ENCODE measurements around the gene ZHX3.

ZHX3 gene

GRCh38 chr20:41160686-41161085 lies 156.8 kb downstream of the ZHX3 start:
- H3K9me3 ChIP-seq: no peaks in the 10 kb centered on the region
- no peak for DNase-seq (ENCODE audit: low spot score in 2 of 2)
- no peaks in the 10 kb centered on the region for H3K4me1 ChIP-seq
- in situ Hi-C loops (cut with MboI; ENCODE audit: low sequenced_read_pairs): no loop called here
- no peak overlapping the region for H3K4me3 ChIP-seq
- no peaks in the 10 kb centered on the region for H3K27me3 ChIP-seq (ENCODE audit: low read depth)
- peaks cover 43% of the 10 kb centered on the region for H3K36me3 ChIP-seq (replicated peaks)

GRCh38 chr20:41159547-41159946 lies 158.0 kb downstream of the ZHX3 start:
- DNase-seq (ENCODE audit: low spot score in 2 of 2): no peak
- H3K4me1 ChIP-seq: no peaks in the 10 kb centered on the region
- H3K4me3 ChIP-seq: no peak overlapping the region
- no peaks in the 10 kb centered on the region for H3K9me3 ChIP-seq
- H3K36me3 ChIP-seq (replicated peaks): peaks cover 34% of the 10 kb centered on the region
- H3K27me3 ChIP-seq (ENCODE audit: low read depth): no peaks in the 10 kb centered on the region
- in situ Hi-C loops (cut with MboI; ENCODE audit: low sequenced_read_pairs): no loop called here

- H3K9me3 ChIP-seq: no peaks in the 10 kb centered on the region
- H3K4me3 ChIP-seq: no peak overlapping the region
- H3K36me3 ChIP-seq (replicated peaks): peaks cover 20% of the 10 kb centered on the region
- H3K27me3 ChIP-seq (ENCODE audit: low read depth): no peaks in the 10 kb centered on the region
- H3K4me1 ChIP-seq: no peaks in the 10 kb centered on the region
- in situ Hi-C loops (cut with MboI; ENCODE audit: low sequenced_read_pairs): no loop called here
- DNase-seq (ENCODE audit: low spot score in 2 of 2): no peak
These were observed 159.4 kb downstream of the ZHX3 start for GRCh38 chr20:41158082-41158625.

- in situ Hi-C loops (cut with MboI; ENCODE audit: low sequenced_read_pairs): no loop called here
- no peak for DNase-seq (ENCODE audit: low spot score in 2 of 2)
- H3K36me3 ChIP-seq (replicated peaks): peaks cover 7% of the 10 kb centered on the region
- H3K4me3 ChIP-seq: no peak overlapping the region
- no peaks in the 10 kb centered on the region for H3K4me1 ChIP-seq
- H3K27me3 ChIP-seq (ENCODE audit: low read depth): no peaks in the 10 kb centered on the region
- H3K9me3 ChIP-seq: no peaks in the 10 kb centered on the region
These were observed 162.3 kb downstream of the ZHX3 start for GRCh38 chr20:41155261-41155660.

DNA sequence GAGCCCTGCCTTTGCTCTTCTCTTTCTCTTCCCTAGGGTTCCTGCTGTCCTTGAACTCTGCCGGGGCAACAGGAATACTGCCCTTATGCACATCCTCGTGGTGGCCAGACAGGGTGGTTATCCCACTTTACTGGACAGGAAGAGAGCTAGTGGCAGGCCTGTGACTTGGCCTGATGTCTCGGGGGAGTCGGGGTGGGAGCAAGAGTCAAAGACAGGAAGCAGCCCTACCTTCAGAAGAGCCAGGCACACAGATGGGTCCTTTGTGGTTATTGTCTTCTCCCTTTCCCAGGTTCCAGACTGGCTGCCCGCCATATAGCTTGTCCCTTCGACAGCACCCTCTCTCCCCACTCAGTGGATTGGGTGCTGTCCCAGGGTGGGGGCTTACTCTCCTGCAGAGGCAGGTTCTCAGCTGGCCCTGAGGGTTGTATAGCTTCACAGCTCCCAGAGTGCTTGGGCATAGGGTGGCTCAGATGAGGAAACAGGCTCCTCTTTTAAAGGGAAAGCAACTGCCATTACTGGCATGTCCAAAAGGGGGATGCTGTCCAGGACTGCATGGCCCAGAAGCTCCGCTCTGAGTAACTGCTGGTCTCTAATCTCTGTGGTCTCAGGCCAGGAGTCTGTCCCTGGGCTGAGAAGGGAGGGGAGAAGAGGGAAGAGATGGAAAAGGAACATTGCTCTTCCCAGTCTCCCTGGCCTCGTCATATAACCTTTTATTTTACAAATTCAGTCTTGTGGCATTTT lies 162.9 kb downstream of the ZHX3 start:
- Histone ChIP-seq H3K9me3 (no peaks in the 10 kb centered on the region), H3K27me3 (ENCODE audit: low read depth) (no peaks in the 10 kb centered on the region), H3K36me3 (replicated peaks) (peaks cover 2% of the 10 kb centered on the region), H3K4me3 (no peak overlapping the region), H3K4me1 (no peaks in the 10 kb centered on the region)
- no peak for DNase-seq (ENCODE audit: low spot score in 2 of 2)
- in situ Hi-C loops (cut with MboI; ENCODE audit: low sequenced_read_pairs): no loop called here

DNA sequence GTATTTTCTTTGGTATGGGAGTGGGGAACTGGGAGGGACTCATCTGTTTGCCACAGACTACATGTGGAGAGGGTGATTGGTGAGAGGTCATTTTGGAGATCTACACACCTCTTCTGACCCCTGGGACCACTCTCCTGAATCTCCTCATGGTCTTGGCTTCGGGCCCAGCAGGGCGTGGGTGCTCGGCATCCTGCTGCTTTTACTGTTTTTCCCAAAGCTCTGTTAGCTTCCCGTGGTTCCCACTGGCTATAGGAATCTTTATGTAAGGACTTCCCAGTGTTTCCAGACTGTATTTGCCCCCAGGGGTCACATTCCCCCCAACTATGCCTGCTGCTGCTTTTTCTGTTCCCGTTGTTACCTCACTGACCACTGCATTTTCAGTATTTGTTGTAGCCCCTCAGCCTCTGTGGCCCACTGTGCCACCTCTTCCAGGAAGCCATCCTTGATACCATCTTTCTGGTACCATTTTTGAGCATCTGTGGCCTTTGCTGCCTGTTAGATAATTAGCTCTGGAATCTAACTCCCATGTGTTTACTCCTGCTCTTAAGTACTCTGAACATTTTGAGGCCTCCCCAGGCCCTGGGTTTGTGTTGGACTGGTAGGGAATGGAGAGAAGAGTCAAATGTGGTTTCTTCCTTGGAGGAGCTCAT lies 165.3 kb downstream of the ZHX3 start:
- Histone ChIP-seq H3K4me1 (no peaks in the 10 kb centered on the region), H3K36me3 (replicated peaks) (peaks cover 10% of the 10 kb centered on the region; the same call in 1 of the 2 replicates), H3K4me3 (no peak overlapping the region), H3K27me3 (ENCODE audit: low read depth) (no peaks in the 10 kb centered on the region), H3K9me3 (no peaks in the 10 kb centered on the region)
- DNase-seq (ENCODE audit: low spot score in 2 of 2): no peak
- in situ Hi-C loops (cut with MboI; ENCODE audit: low sequenced_read_pairs): no loop called here

- no peaks in the 10 kb centered on the region for H3K27me3 ChIP-seq (ENCODE audit: low read depth)
- peaks cover 10% of the 10 kb centered on the region; the same call in 1 of the 2 replicates for H3K36me3 ChIP-seq (replicated peaks)
- no peaks in the 10 kb centered on the region for H3K9me3 ChIP-seq
- in situ Hi-C loops (cut with MboI; ENCODE audit: low sequenced_read_pairs): no loop called here
- no peak for DNase-seq (ENCODE audit: low spot score in 2 of 2)
- H3K4me3 ChIP-seq: no peak overlapping the region
- H3K4me1 ChIP-seq: no peaks in the 10 kb centered on the region
These were observed 166.2 kb downstream of the ZHX3 start for GRCh38 chr20:41151134-41151869.

GRCh38 chr20:41150664-41151063 lies 166.9 kb downstream of the ZHX3 start:
- Histone ChIP-seq H3K36me3 (replicated peaks) (peaks cover 10% of the 10 kb centered on the region; the same call in 1 of the 2 replicates), H3K27me3 (ENCODE audit: low read depth) (no peaks in the 10 kb centered on the region), H3K4me1 (no peaks in the 10 kb centered on the region), H3K9me3 (no peaks in the 10 kb centered on the region), H3K4me3 (no peak overlapping the region)
- no peak for DNase-seq (ENCODE audit: low spot score in 2 of 2)
- in situ Hi-C loops (cut with MboI; ENCODE audit: low sequenced_read_pairs): no loop called here

DNA sequence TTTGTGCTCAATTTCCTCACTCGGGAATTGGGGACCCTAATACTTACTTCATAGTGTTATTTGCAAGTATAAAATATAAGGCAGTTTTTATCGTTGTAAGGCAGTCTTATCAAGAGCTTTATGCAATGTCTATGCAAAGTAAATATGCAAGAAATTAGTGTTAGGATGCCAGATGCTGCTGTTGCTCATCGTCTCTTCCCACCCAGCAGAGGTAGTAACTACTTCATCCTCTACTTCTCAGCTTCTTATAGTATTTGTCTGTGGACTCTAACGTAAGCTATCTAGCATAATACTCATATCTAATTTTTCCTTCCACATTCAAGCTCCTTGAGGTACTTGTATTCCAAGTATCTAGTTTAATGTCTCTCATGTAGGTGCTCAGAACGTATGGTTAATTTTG lies 168.6 kb downstream of the ZHX3 start:
- DNase-seq (ENCODE audit: low spot score in 2 of 2): no peak
- Histone ChIP-seq H3K9me3 (no peaks in the 10 kb centered on the region), H3K27me3 (ENCODE audit: low read depth) (no peaks in the 10 kb centered on the region), H3K36me3 (replicated peaks) (peaks cover 12% of the 10 kb centered on the region), H3K4me1 (no peaks in the 10 kb centered on the region), H3K4me3 (no peak overlapping the region)
- in situ Hi-C loops (cut with MboI; ENCODE audit: low sequenced_read_pairs): no loop called here

- H3K4me3 ChIP-seq: no peak overlapping the region
- no peaks in the 10 kb centered on the region for H3K9me3 ChIP-seq
- in situ Hi-C loops (cut with MboI; ENCODE audit: low sequenced_read_pairs): no loop called here
- H3K36me3 ChIP-seq (replicated peaks): peaks cover 15% of the 10 kb centered on the region
- no peaks in the 10 kb centered on the region for H3K4me1 ChIP-seq
- DNase-seq (ENCODE audit: low spot score in 2 of 2): no peak
- no peaks in the 10 kb centered on the region for H3K27me3 ChIP-seq (ENCODE audit: low read depth)
These were observed 169.8 kb downstream of the ZHX3 start for GRCh38 chr20:41147767-41148191.

DNA sequence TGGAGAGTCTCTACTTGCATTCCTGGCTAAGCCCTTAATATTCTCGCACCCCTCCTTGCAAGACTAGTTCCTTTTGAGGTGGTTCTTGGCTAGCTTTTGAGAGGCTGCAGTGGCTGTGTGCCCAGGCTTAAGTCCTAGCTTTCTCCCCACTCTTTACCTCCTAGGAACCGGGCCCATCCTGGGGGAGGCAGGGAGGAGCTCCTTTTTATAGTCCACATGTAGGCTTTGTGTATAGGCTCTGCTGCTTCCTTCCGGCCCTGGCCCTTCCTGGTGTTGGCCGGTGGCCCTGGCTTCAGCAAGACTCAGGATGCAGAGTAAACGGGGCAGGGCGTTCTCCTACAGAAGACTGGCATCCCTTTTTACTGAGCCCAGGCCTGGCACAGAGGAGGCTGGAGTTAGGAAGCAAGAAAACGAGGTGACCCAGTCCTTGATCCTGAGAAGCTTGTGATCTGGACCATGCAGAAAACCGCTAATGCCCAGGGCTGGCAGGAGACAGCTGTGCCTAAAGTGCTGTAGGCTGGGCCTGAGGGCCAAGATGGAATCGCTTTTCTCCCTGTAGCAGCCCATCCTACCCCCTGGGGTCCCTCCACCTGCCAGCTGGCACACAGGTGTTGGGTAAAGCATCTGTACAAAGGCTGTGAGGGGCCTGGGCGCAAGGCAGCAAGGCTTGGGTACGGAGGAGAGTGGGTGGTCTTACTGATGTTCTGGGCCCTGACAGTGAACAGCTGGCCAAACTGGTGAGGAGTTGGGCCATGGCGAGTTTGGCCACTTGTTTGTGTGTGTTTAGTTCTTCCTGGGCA lies 171.5 kb downstream of the ZHX3 start:
- in situ Hi-C loops (cut with MboI; ENCODE audit: low sequenced_read_pairs): no loop called here
- Histone ChIP-seq H3K4me1 (no peaks in the 10 kb centered on the region), H3K9me3 (no peaks in the 10 kb centered on the region), H3K27me3 (ENCODE audit: low read depth) (no peaks in the 10 kb centered on the region), H3K36me3 (replicated peaks) (peaks cover 22% of the 10 kb centered on the region), H3K4me3 (no peak overlapping the region)
- no peak for DNase-seq (ENCODE audit: low spot score in 2 of 2)

- H3K9me3 ChIP-seq: no peaks in the 10 kb centered on the region
- H3K4me1 ChIP-seq: no peaks in the 10 kb centered on the region
These were observed 172.2 kb downstream of the ZHX3 start for GRCh38 chr20:41145317-41145716.

DNA sequence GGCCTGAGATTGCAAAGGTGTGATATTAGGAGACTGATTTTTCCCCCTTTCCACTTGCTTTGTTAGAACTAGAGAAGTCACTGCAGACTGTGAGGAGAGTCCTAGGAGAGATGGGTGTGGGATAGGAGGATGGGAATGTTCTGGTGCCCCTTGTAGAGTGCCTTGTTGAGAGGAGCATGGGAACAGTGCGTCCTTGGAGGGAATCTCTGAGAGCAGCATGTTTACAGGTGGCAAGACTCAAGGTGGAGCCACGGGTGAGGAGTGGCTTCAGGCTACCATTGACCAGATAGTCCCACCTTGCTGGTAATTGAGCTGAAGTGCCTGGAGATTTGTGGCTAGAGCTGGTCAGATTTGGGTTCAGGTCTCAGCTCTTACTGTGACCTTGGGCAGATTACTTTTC lies 174.2 kb downstream of the ZHX3 start:
- no peak overlapping the region for H3K4me3 ChIP-seq
- peaks cover 23% of the 10 kb centered on the region for H3K36me3 ChIP-seq (replicated peaks)
- in situ Hi-C loops (cut with MboI; ENCODE audit: low sequenced_read_pairs): no loop called here
- H3K9me3 ChIP-seq: no peaks in the 10 kb centered on the region
- H3K4me1 ChIP-seq: no peaks in the 10 kb centered on the region; the same call in 1 of the 2 replicates
- no peaks in the 10 kb centered on the region for H3K27me3 ChIP-seq (ENCODE audit: low read depth)
- no peak for DNase-seq (ENCODE audit: low spot score in 2 of 2)

More at GRCh38 chr20:41145317-41145716, 172.2 kb downstream of the ZHX3 start:
- no peaks in the 10 kb centered on the region for H3K27me3 ChIP-seq (ENCODE audit: low read depth)
- DNase-seq (ENCODE audit: low spot score in 2 of 2): no peak
- H3K4me3 ChIP-seq: no peak overlapping the region
- in situ Hi-C loops (cut with MboI; ENCODE audit: low sequenced_read_pairs): no loop called here
- H3K36me3 ChIP-seq (replicated peaks): peaks cover 25% of the 10 kb centered on the region

All from HAP-1 (cell line).